DMS53 treated with DMSO at 0.1 percent for 48 hours (cell line): ENCODE results near the gene PPP1R14C.

ENCODE experiments used
- DNase-seq: peaks from one replicate; lab custom pipeline; 2025; ENCODE audit not compliant: unreplicated experiment; lab: John Stamatoyannopoulos, UW

PPP1R14C gene

GRCh38 chr6:150142670-150143515, at the start of gene PPP1R14C:
TSS of gene PPP1R14C (plus strand) at chr6:150143044. CDS start at chr6:150143193, 149 bp downstream.
- peak; percentile 14 for DNase-seq

GRCh38 chr6:150093397-150093796, 49.4 kb upstream of the PPP1R14C start:
- DNase-seq, result no peak

GRCh38 chr6:150098155-150098554, 44.7 kb upstream of the PPP1R14C start:
- no peak for DNase-seq

- DNase-seq, result no peak
Measured at GRCh38 chr6:150099546-150099945, 43.3 kb upstream of the PPP1R14C start.

- DNase-seq, result no peak
Measured at GRCh38 chr6:150099953-150100352, 42.9 kb upstream of the PPP1R14C start.

- DNase-seq, result no peak
Measured at GRCh38 chr6:150100745-150101144, 42.1 kb upstream of the PPP1R14C start.

- DNase-seq, result no peak
Measured at GRCh38 chr6:150102750-150103270, 40.0 kb upstream of the PPP1R14C start.

- DNase-seq, result no peak
Measured at GRCh38 chr6:150112233-150112632, 30.6 kb upstream of the PPP1R14C start.

- DNase-seq, result no peak
Measured at GRCh38 chr6:150115769-150116168, 27.1 kb upstream of the PPP1R14C start.

GRCh38 chr6:150116200-150116800, 26.5 kb upstream of the PPP1R14C start:
- DNase-seq, result no peak

- peak; percentile 47 for DNase-seq
Measured at GRCh38 chr6:150118203-150118602, 24.6 kb upstream of the PPP1R14C start.

GRCh38 chr6:150118627-150119026, 24.2 kb upstream of the PPP1R14C start:
- DNase-seq, result peak; percentile 83

GRCh38 chr6:150119173-150119572, 23.7 kb upstream of the PPP1R14C start:
- peak; percentile 60 for DNase-seq

- no peak for DNase-seq
Measured at GRCh38 chr6:150123645-150124044, 19.2 kb upstream of the PPP1R14C start.

GRCh38 chr6:150124235-150124634, 18.6 kb upstream of the PPP1R14C start:
- DNase-seq, result no peak

- DNase-seq, result no peak
Measured at GRCh38 chr6:150126641-150127291, 16.1 kb upstream of the PPP1R14C start.

GRCh38 chr6:150128425-150128824, 14.4 kb upstream of the PPP1R14C start:
- no peak for DNase-seq

GRCh38 chr6:150129616-150130505, 13.0 kb upstream of the PPP1R14C start:
- DNase-seq, result no peak

- no peak for DNase-seq
Measured at GRCh38 chr6:150133686-150134085, 9.2 kb upstream of the PPP1R14C start.

- DNase-seq, result no peak
Measured at GRCh38 chr6:150134280-150134920, 8.4 kb upstream of the PPP1R14C start.
